ENCODE results near the gene LIPJ.

The LIPJ gene

DNA sequence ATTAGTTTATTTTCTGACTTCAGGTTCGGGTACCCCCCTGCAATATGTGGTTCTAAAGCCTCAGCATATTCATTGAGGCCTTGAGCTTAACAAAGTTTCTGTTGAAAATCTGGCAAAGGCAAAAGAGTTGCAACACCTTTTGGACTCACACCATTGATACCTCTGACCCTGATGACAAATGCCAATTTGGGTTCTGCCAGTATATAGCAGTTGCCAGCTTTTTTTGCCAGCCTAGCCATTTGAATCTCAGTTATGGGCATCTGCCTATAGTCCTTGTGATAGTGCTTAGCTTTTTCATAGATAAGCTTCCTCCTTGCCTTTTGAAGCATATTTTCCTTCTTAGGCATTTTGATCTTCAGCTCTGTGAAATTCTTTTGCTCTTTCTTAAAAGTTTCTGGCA, 31.9 kb downstream of the LIPJ start:
- Histone ChIP-seq H4K20me1 (ENCODE audit: low read depth, low read length) (no peaks in the 10 kb centered on the region), H3F3A (ENCODE audit: insufficient read depth) (no peaks in the 10 kb centered on the region), H3K36me3 (ENCODE audit: low read length) (no peaks in the 10 kb centered on the region), H3K4me2 (ENCODE audit: low read depth, low read length, poor library complexity, severe bottlenecking) (no peak overlapping the region), H3K9ac (ENCODE audit: low read length) (no peak overlapping the region), H3K79me2 (ENCODE audit: insufficient read depth, low read length) (no peaks in the 10 kb centered on the region), H3K4me3 (ENCODE audit: insufficient read depth, low read length, poor library complexity, severe bottlenecking) (no peak overlapping the region), H3K9me3 (ENCODE audit: insufficient read depth, low read length) (no peaks in the 10 kb centered on the region), H3K27ac (ENCODE audit: low read depth, low read length) (no peak overlapping the region), H2AFZ (ENCODE audit: low read depth, low read length, severe bottlenecking) (no peak overlapping the region), H3K27me3 (ENCODE audit: low read length) (no peaks in the 10 kb centered on the region), H3K9me2 (replicated peaks; ENCODE audit: insufficient read depth, low read length) (no peaks in the 10 kb centered on the region)
- TF ChIP-seq, protein P1, sequence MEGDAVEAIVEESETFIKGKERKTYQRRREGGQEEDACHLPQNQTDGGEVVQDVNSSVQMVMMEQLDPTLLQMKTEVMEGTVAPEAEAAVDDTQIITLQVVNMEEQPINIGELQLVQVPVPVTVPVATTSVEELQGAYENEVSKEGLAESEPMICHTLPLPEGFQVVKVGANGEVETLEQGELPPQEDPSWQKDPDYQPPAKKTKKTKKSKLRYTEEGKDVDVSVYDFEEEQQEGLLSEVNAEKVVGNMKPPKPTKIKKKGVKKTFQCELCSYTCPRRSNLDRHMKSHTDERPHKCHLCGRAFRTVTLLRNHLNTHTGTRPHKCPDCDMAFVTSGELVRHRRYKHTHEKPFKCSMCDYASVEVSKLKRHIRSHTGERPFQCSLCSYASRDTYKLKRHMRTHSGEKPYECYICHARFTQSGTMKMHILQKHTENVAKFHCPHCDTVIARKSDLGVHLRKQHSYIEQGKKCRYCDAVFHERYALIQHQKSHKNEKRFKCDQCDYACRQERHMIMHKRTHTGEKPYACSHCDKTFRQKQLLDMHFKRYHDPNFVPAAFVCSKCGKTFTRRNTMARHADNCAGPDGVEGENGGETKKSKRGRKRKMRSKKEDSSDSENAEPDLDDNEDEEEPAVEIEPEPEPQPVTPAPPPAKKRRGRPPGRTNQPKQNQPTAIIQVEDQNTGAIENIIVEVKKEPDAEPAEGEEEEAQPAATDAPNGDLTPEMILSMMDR (IDR thresholded peaks at IDR 0.05; ENCODE audit: insufficient read depth, low read length, poor library complexity, severe bottlenecking): no peak
- no peak for TF ChIP-seq EZH2phosphoT487 (conservative IDR thresholded peaks at IDR 0.05; ENCODE audit: low read length)

GRCh38 chr10:88620441-88620840, 33.9 kb downstream of the LIPJ start:
- Histone ChIP-seq H3K4me2 (ENCODE audit: low read depth, low read length, poor library complexity, severe bottlenecking) (no peak overlapping the region), H3K36me3 (ENCODE audit: low read length) (no peaks in the 10 kb centered on the region), H3K9me3 (ENCODE audit: insufficient read depth, low read length) (no peaks in the 10 kb centered on the region), H4K20me1 (ENCODE audit: low read depth, low read length) (no peaks in the 10 kb centered on the region), H3K9ac (ENCODE audit: low read length) (no peak overlapping the region), H3K79me2 (ENCODE audit: insufficient read depth, low read length) (no peaks in the 10 kb centered on the region), H3K9me2 (replicated peaks; ENCODE audit: insufficient read depth, low read length) (no peaks in the 10 kb centered on the region), H3F3A (ENCODE audit: insufficient read depth) (no peaks in the 10 kb centered on the region), H2AFZ (ENCODE audit: low read depth, low read length, severe bottlenecking) (no peak overlapping the region), H3K27me3 (ENCODE audit: low read length) (no peaks in the 10 kb centered on the region), H3K4me3 (ENCODE audit: insufficient read depth, low read length, poor library complexity, severe bottlenecking) (no peak overlapping the region), H3K27ac (ENCODE audit: low read depth, low read length) (no peak overlapping the region)
- TF ChIP-seq EZH2phosphoT487 (conservative IDR thresholded peaks at IDR 0.05; ENCODE audit: low read length): no peak
- TF ChIP-seq, protein P1 (IDR thresholded peaks at IDR 0.05; ENCODE audit: insufficient read depth, low read length, poor library complexity, severe bottlenecking): no peak

DNA sequence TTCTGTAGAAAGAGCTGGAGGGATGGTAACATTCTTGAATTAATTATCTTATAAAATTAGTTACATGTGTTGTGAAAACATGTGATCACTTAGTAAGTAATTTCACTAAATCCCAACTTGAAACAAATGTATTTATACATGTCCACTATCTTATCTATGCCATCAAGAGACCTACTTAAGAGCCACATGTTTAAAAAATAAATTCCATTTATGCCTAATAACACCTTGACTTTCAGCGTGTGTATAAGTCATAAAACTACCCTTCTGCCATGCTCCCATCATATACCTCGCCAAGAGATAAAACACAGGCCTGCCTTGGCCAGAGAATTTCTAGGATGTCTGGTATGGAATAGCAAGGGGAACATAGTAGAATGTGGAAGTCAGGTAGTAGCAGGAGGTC, 37.3 kb downstream of the LIPJ start:
- no peak overlapping the region for H3K27ac ChIP-seq (ENCODE audit: low read depth, low read length)
- H3F3A ChIP-seq (ENCODE audit: insufficient read depth): no peaks in the 10 kb centered on the region
- no peaks in the 10 kb centered on the region for H3K27me3 ChIP-seq (ENCODE audit: low read length)
- no peaks in the 10 kb centered on the region for H4K20me1 ChIP-seq (ENCODE audit: low read depth, low read length)
- H3K4me2 ChIP-seq (ENCODE audit: low read depth, low read length, poor library complexity, severe bottlenecking): no peak overlapping the region
- H2AFZ ChIP-seq (ENCODE audit: low read depth, low read length, severe bottlenecking): no peak overlapping the region
- H3K9me3 ChIP-seq (ENCODE audit: insufficient read depth, low read length): no peaks in the 10 kb centered on the region
- no peak overlapping the region for H3K4me3 ChIP-seq (ENCODE audit: insufficient read depth, low read length, poor library complexity, severe bottlenecking)
- H3K79me2 ChIP-seq (ENCODE audit: insufficient read depth, low read length): no peaks in the 10 kb centered on the region
- TF ChIP-seq EZH2phosphoT487 (conservative IDR thresholded peaks at IDR 0.05; ENCODE audit: low read length): no peak
- TF ChIP-seq, protein P1 (IDR thresholded peaks at IDR 0.05; ENCODE audit: insufficient read depth, low read length, poor library complexity, severe bottlenecking): no peak
- no peak overlapping the region for H3K9ac ChIP-seq (ENCODE audit: low read length)
- H3K9me2 ChIP-seq (replicated peaks; ENCODE audit: insufficient read depth, low read length): no peaks in the 10 kb centered on the region
- H3K36me3 ChIP-seq (ENCODE audit: low read length): no peaks in the 10 kb centered on the region
